GM12892 (cell line): ENCODE data around the gene TMEM45A.
"Not testable (repeated sequence)": the region's sequence is repeated elsewhere in the genome, so short reads cannot be mapped to it uniquely, and the experiment has no call there.

Experiments
- DNase-seq: peaks from one replicate; pipeline ENCODE4 v3.0.0; 2011; ENCODE audit not compliant: insufficient read length
- FAIRE-seq: peaks from 2 replicates; lab custom pipeline; 2011; peaks lifted over from hg19 to GRCh38; lab: Jason Lieb, UNC
- POLR2A ChIP-seq: IDR thresholded peaks from 2 replicates; pipeline ENCODE4 v1.6.1; 2011; ENCODE audit warnings: low read depth, low read length, control low read depth
- POLR2AphosphoS5 ChIP-seq: IDR thresholded peaks from 2 replicates; pipeline ENCODE4 v1.6.1; 2011; ENCODE audit warnings: low read depth, low read length, control low read depth
- TAF1 ChIP-seq: IDR thresholded peaks from 2 replicates; pipeline ENCODE4 v1.6.1; 2011; ENCODE audit warnings: low read depth, mild to moderate bottlenecking, control low read depth, low read length, borderline replicate concordance

TMEM45A gene

GRCh38 chr3:100496711-100497261 is 4.4 kb downstream of the TMEM45A start:
- DNase-seq, result no peak
- FAIRE-seq, result no peak
- TF ChIP-seq POLR2A (no peak), TAF1 (no peak), POLR2AphosphoS5 (no peak)

DNA sequence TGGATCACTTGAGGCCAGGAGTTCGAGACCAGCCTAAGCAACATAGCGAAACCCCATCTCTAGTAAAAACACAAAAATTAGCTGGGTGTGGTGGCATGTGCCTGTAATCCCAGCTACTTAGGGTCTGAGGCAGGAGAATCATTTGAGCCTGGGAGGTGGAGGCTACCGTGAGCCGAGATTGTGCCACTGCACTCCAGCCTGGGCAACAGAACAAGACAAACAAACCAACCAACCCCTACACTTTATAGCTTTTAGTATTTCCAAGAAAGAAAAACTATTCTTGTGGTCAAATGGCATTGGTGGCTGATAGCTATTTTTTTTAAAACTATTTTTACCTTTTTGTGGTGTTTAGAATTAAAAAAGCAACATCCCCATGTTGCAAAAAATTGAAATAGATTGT is 7.2 kb downstream of the TMEM45A start:
- no peak for TF ChIP-seq TAF1
- no peak for TF ChIP-seq POLR2AphosphoS5
- no peak for FAIRE-seq

DNA sequence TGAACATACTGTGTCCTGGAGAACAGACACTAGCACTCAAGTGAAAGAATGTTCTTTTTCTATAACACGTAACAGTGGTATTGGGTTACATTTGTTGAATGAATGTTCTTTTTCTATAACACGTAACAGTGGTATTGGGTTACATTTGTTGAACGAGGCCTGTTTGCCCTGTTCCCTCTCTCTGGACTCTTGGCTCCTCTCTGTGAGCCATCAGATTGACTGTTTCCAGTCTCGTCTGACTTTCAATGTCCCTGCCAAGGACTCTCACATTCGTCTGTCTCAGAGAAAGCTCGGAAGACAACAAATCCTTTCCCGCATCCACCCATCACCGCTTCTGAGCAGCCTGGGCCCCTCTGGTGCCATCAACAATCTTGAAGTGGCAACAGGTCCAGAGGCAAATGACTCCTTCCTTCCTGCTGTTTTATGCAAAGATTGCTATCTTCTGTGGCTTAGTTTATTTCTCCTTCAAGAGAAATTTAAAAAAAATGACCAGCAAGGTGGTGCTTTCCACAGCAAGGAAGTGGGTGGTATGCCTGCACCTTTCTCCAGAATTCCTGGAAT is 8.0 kb downstream of the TMEM45A start:
- no peak for DNase-seq
- FAIRE-seq, result no peak

More for the DNA sequence above, 7.2 kb downstream of the TMEM45A start:
- no peak for DNase-seq

GRCh38 chr3:100503448-100503847 is 11.0 kb downstream of the TMEM45A start:
- DNase-seq (no peak), FAIRE-seq (no peak)
- no peak for TF ChIP-seq TAF1
- no peak for TF ChIP-seq POLR2A
- TF ChIP-seq POLR2AphosphoS5, result no peak

More for the DNA sequence above, 8.0 kb downstream of the TMEM45A start:
- TF ChIP-seq TAF1, result no peak
- TF ChIP-seq POLR2A, result no peak
- TF ChIP-seq POLR2AphosphoS5, result no peak

- DNase-seq, result no peak
- TF ChIP-seq POLR2AphosphoS5 (no peak), TAF1 (no peak), POLR2A (no peak)
- no peak for FAIRE-seq
Measured at GRCh38 chr3:100506355-100506754, 13.9 kb downstream of the TMEM45A start.

DNA sequence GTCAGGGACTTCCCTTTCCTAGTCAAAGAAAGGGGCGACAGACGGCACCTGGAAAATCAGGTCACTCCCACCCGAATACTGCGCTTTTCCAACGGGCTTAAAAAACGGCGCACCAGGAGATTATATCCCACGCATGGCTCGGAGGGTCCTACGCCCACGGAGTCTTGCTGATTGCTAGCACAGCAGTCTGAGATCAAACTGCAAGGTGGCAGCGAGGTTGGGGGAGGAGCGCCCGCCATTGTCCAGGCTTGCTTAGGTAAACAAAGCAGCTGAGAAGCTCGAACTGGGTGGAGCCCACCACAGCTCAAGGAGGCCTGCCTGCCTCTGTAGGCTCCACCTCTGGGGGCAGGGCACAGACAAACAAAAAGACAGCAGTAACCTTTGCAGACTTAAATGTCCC is 17.4 kb downstream of the TMEM45A start:
- FAIRE-seq, DNase-seq: not testable (repeated sequence)

DNA sequence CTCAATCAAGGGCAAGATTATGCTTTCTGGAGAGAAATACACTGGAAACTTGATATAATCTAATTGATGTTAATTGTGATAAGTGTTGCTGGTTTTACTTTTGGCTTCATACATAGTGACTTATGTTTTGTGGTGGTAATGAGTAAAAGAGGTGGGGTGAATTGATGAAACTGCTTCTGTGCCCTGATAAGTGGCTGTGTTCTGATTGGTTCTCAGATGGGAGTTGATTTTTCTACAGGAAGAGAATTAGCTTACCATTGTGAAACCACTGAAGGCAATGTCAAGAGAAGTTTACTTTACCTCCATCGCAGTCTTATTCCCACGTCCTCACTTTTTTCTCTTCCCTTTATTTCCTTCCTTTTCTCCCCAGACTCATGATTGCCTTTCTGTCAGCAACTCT is 23.8 kb downstream of the TMEM45A start:
- no peak for TF ChIP-seq POLR2A
- no peak for TF ChIP-seq POLR2AphosphoS5
- TF ChIP-seq TAF1, result no peak
- no peak for FAIRE-seq
- DNase-seq, result no peak

GRCh38 chr3:100516838-100517237 is 24.4 kb downstream of the TMEM45A start:
- no peak for FAIRE-seq
- no peak for DNase-seq
- TF ChIP-seq POLR2AphosphoS5 (no peak), POLR2A (no peak), TAF1 (no peak)

DNA sequence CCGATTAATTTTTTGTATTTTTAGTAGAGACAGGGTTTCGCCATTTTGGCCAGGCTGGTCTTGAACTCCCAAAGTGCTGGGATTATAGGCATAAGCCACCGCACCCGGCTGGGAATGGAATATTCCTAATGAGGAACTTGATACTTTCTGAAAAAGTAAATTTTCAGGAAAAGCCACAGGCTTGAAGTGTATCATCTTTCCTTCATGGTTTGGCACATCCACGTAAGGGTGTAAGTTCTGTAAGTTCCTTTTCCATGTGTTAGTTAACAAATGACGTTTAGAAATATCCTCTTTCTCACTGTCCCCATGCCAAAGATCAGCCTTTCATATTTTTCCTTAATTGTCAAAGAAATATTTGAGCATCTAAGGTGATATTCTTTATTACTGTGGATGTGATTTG is 24.9 kb downstream of the TMEM45A start:
- no peak for TF ChIP-seq TAF1
- TF ChIP-seq POLR2A, result no peak
- no peak for TF ChIP-seq POLR2AphosphoS5
- FAIRE-seq (no peak), DNase-seq (no peak)

DNA sequence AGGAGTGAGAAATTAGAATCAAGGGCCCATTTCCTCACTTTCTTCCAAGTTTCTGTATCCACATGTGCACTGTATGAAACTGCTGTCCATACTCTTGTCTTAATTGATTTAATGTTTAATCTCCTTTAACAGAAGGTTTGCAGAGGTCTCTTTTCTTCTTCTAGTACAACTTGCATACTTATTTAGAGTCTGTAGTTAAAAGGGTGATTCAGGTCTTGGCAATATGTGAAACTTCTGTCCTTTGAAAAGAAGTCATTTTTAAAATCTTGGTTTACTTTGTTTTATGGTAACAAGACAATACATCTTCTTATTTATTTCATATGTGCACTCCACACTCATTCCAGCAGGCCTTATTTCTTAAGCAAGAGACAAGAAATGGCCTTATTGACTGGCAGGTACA is 25.8 kb downstream of the TMEM45A start:
- TF ChIP-seq POLR2A, result no peak
- TF ChIP-seq POLR2AphosphoS5, result no peak
- TF ChIP-seq TAF1, result no peak
- DNase-seq (no peak), FAIRE-seq (no peak)

- TF ChIP-seq TAF1 (no peak), POLR2A (no peak), POLR2AphosphoS5 (no peak)
- FAIRE-seq, result no peak
Measured at GRCh38 chr3:100518983-100519382, 26.6 kb downstream of the TMEM45A start.

GRCh38 chr3:100521439-100521845 is 29.0 kb downstream of the TMEM45A start:
- TF ChIP-seq TAF1, result no peak
- TF ChIP-seq POLR2AphosphoS5, result no peak
- no peak for TF ChIP-seq POLR2A
- DNase-seq, result no peak
- no peak for FAIRE-seq

More at GRCh38 chr3:100518983-100519382, 26.6 kb downstream of the TMEM45A start:
- no peak for DNase-seq

DNA sequence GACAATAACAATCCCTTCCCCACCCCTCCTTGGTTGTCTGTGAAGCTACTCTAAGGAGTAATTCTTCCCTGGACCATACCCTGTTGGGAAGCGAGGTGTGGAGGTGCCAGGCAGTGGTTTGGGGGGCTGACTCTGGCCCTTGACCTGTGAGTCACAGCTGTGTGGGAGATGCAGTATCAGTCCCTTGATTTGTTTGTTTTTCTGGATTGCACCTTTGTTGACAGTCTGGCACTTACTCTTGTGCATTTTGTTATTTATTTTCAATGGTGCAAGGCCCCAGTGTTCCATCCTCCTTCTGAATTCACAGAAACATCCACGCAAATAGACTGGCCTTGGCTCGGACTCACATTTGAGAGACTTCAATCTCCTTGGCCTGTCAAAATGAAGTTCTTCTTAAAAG is 29.7 kb downstream of the TMEM45A start:
- FAIRE-seq, result no peak
- TF ChIP-seq TAF1 (no peak), POLR2AphosphoS5 (no peak), POLR2A (no peak)
- DNase-seq, result no peak
